GM12801 (cell line): Measurements from ENCODE around the gene ARID5B.

Source experiments
- CTCF ChIP-seq: IDR thresholded peaks from one replicate; pipeline ENCODE4 v1.5.1; 2011; ENCODE audit warnings: control low read depth; ENCODE audit not compliant: insufficient read length; ENCODE audit errors: extremely low read depth

The ARID5B gene

DNA sequence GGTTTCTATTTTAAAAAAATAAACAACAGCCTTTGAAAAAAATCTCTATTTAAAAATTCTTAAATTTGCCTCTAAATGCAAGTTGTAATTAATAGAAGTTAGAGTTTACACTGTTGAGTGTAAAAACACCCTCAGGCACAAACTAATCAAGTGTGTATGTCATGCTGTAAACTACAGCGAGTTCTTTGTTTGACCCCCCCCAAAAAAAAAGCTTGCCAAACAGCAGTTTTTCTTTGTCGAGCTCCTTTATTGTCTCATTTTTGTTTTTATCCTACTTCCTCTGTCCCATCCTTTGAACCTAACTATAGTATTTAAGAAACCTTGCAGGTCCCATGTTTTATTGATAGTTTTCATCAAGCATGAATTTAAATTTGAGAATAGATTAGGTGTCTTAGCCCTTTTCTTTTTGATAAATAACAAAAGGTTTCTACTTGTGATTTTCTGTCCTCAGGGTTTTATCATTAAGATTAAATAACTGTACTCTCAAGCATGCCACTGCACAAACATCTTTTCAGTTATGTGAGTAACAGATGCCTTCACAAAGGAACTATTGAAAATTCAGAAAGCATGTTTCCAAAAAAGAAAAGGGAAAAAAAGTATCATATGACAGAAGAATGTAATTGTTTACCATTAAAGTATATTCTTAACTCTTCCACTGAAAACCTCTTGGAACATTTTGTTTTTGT lies 176.0 kb downstream of the ARID5B start:
- no peak for TF ChIP-seq CTCF

DNA sequence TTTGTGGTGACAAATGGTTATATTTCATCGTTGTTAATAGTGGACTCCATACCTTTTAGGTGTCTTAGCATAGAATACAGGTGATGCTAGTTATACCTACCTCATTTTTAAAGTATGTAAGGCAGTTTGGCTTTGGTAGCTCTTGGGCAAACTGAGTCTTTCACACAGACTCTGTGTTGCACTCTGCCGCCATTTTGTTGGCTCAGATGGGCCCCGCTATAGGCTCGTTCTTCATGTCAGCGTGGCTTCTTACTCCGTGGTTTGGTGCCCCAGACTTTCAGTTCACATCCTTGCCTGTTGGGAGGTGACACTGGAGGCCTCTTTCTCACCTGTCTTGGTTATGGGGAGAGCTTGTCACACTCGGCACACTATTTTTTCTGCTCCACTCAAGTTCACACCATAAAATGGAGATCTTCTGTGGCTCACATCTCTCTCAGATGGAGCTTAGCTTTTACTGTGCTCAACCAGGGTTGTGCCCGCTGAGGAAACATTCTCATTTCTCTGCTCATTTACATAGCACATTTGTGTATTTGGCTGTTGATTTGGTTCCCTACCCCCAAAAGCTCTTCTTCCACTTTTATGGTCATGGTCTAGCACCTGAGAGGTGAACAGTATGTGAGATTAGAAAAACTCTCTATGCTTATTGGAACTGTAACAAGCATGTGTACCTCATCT lies 178.5 kb downstream of the ARID5B start:
- no peak for TF ChIP-seq CTCF

GRCh38 chr10:62080905-62081304 lies 179.4 kb downstream of the ARID5B start:
- no peak for TF ChIP-seq CTCF

- no peak for TF ChIP-seq CTCF
Observed at GRCh38 chr10:62081341-62082270, 180.1 kb downstream of the ARID5B start.

DNA sequence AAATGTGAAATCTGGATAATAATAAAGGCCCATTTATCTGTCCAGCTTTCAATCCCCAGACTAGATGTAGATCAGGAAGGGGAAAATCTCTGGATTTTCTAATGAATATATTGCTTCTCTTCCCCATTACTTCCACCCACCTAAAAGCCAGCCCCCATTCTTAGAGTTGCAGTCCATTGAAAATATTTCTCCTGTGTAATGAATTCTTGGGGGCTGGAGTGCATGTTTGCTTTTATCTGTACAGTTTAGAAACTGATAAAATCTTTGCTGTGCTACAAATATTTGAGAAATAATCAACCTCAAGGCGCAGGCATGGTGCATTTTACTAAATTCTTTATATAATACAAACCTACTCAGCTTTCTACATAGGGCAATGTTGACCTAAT lies 180.8 kb downstream of the ARID5B start:
- TF ChIP-seq CTCF, result no peak

- no peak for TF ChIP-seq CTCF
Observed at GRCh38 chr10:62082729-62083411, 181.4 kb downstream of the ARID5B start.
